Inflammatory macrophage (primary cell): ENCODE measurements around the gene ACSL5.
A peak's percentile ranks its signal among the peaks of the same experiment; 100 is the strongest.
"Not testable (repeated sequence)": the region's sequence is repeated elsewhere in the genome, so short reads cannot be mapped to it uniquely, and the experiment has no call there.

Experiments
- DNase-seq, 2 donors: peaks; one replicate each; pipeline ENCODE4 v3.0.0-alpha.2; 2020 to 2022

The ACSL5 gene

DNA sequence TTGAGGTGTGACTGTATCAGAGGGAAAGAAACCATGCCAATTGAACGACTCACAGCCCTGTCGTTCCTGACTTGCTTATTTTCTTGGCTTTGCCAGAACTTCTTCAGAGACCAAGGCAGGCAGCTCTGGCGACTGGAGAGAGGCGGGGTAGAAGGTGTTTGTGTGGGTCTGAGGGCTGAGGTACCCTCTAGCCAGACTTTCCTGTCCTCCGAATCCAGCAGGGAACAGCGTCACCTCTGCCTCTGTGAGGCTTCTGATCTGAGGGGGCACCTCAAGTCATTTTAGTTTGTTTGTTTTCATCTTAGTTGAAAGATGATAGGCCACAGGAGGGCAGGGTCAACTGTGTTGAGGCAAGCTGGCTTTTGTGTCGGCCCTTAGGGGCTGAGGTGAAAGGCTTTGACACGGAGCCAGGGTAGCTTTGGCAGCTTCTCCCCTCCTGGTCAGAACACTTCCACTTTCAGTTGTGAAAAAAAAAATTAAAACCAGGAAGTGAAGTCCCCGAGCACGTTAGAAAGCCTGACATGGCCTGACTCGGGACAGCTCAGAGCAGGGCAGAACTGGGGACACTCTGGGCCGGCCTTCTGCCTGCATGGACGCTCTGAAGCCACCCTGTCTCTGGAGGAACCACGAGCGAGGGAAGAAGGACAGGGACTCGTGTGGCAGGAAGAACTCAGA is 1.9 kb downstream of the ACSL5 start:
- DNase-seq: peak; percentile 81 to 82

DNA sequence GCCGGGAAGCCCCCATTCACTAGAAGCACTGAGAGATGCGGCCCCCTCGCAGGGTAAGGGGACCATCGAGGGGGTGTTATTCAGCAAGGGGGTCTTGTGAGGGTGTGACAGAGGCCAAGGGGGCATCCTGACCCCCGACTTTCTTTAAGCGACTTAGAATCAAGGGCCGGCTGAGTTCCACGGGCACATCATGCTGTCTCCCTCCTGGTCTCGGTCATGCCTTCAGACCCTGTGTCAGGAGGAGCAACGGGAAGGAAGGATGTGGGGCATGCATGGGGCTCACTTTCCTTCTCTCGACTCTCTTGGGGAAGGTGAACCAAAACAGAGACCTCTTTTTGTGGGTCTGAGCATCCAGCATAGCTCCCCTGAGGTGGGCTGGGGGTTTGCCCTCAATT is 2.5 kb downstream of the ACSL5 start:
- DNase-seq: peak in 1 of 2 donors; percentile 11

DNA sequence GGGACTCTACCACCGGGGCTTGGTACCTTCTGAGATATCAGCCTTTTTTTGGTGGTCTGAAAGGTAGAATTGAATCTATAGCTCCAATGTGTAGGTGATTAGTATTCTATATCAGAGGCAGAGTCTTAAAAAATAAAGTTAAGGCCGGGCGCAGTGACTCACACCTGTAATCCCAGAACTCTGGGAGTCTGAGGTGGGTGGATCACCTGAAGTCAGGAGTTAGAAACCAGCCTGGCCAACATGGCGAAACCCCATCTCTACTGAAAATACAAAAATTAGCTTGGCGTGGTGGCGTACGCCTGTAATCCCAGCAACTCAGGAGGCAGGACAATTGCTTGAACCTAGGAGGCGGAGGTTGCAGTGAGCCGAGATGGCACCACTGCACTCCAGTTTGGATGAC is 3.2 kb downstream of the ACSL5 start:
- not testable (repeated sequence) for DNase-seq

GRCh38 chr10:112379635-112380296 is 5.8 kb downstream of the ACSL5 start:
- DNase-seq: no peak

GRCh38 chr10:112382515-112383235 is 8.8 kb downstream of the ACSL5 start:
- no peak for DNase-seq

GRCh38 chr10:112383325-112383724 is 9.4 kb downstream of the ACSL5 start:
- DNase-seq: peak in 1 of 2 donors; percentile 23

- DNase-seq: no peak
Measured at GRCh38 chr10:112384141-112384540, 10.2 kb downstream of the ACSL5 start.

DNA sequence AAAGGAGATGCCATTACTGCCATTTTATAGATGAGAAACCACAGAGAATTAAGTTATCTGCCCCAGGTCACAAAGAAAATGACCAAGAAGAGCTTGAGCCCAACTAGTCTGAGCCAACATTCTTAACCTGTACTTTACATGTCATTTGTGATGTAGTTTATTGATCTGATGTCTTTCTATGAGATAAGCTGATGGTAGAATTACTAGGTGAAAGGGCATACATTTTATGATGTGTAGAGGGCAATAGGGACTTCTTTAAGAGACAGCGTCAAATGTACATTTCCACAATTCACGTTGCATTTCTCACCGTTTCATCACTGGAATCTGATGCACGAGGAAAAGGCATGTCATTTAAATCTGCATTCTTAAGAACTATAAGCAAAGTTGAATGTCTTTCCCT is 11.3 kb downstream of the ACSL5 start:
- DNase-seq: no peak

DNA sequence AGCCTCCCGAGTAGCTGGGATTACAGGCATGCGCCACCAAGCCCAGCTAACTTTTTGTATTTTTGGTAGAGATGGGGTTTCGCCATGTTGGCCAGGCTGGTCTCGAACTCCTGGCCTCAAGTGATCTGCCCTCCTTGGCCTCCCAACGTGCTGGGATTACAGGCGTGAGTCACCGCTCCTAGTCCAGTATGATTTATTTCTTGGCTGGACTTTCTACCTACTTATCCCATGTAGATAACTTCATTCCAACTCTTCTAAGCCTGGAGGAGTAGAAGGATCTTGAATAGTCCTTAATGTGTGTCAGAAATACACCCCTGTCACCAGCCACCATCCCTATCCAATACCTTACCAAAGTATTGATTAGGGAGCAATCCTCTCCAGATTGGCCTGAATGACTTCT is 14.1 kb downstream of the ACSL5 start:
- DNase-seq: not testable (repeated sequence)

GRCh38 chr10:112388548-112388947 is 14.6 kb downstream of the ACSL5 start:
- no peak for DNase-seq

DNA sequence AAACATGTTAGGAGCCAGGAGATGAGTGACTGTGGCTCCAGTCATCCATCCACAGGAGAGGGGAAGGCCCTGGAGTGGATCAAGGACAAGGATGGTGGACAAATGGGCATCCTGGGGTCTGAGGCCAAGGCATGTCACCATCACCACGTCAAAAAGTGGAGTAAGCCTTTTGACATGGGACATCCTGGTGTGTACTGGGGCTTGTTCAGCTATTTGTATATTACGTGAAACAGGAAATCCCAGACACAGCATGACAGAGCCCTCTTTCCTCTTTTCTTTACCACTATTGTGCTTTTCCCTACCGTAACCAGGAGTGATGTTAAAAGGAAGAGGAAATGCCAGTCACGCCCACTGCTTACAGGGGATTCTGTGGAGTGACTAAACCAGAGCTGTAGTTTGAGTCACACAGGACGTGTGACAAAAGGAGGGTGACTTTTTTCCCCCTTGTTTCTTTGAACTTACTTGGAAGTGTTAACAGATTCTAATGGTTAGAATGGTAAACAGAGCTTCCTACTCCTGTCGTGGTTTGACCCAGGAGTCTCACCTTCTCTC is 15.4 kb downstream of the ACSL5 start:
- peak; percentile 95 to 98 for DNase-seq

GRCh38 chr10:112390125-112390703 is 16.3 kb downstream of the ACSL5 start:
- DNase-seq: no peak

DNA sequence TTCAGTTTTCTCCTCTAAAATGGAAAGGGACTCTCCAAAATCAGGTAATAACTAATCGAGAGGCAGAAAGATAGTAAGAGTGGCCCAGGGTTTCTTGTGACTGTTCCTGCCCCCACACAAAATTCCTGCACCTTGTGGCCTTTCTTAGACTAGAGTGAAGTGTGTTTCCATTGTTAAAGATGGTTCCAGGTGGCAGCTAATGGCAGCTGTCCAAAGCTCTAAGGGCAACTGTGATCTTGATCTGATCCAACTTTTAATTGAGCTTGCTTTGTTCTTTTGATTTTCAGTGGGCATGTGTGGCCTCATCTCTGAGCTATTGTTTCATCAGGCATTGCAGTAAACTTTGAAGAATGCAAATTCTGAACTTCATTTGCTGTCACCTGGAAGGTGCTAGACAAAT is 19.4 kb downstream of the ACSL5 start:
- no peak for DNase-seq

DNA sequence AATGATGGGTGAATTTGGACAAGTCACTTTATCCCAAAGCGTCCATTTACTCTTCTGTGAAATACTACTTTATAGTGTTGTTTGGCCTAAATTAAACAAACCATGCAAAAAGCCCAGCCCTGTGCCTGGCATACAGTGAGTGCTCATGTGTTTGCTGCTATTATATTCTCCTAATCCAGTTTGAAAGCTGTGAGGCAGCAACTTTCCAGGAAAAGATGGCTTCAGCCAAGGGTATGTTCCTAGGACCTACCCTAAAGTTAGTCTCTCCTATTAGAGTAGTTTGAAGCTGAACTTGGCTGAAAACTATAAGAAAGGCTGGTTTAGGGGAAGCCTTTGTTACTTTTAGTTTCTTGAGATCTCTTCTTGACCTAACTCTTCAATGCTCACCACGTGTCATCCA is 19.9 kb downstream of the ACSL5 start:
- no peak for DNase-seq

DNA sequence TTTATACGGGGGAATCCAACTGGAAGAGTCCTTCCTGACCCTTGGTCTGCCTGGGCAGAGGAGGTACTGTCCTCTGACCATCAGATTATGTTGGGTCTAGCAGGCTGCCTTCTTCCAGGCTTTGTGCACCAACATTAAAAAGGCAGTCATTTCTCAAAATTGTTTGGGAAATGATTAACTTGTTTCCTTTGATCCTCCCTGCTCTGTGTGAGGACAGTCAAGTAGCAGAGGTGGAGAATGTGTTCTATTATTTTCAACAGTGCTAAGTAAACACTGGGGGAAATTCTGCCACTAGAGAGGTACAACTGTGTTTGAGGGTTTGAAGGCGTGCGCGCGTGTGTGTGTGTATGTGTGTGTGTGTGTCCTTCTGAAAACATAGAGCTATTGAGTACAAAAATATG is 20.6 kb downstream of the ACSL5 start:
- no peak for DNase-seq

- no peak for DNase-seq
Measured at GRCh38 chr10:112395809-112396530, 22.1 kb downstream of the ACSL5 start.

DNA sequence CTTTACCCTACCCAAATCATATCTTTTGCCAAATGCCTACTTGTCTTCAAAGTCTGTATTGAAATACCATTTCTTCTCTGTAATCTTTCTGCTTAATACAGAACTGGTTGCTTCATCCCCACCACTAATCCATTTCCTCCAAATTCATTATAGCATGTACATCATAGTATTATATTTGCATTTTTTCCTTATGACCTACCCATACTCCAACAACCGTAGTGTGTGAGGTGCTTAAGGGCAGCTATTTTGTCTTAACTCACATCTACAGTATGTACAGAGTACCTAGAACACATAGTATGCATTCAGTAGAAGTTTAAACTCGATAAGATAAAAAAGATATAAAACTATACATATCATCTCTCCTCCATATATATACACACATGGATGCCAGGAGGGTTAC is 23.7 kb downstream of the ACSL5 start:
- no peak for DNase-seq

DNA sequence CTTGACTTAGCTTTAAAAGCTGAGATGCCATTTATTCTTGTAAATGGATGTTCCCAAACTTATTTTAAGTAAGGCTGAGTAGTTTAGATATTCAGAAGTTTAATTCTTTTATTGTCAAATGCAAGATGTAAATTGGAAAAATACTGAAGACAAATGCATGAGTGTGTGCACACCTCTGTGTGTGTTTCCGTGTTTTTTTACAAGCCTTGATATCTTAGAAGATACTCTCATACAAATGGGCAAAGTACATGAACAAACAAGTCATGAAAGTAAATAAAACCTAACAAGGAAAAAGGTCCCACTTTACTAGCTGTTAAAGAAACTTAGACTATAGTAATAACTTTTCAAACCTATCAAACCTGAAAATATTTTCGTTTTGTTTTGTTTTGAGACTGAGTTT is 29.0 kb downstream of the ACSL5 start:
- no peak for DNase-seq

DNA sequence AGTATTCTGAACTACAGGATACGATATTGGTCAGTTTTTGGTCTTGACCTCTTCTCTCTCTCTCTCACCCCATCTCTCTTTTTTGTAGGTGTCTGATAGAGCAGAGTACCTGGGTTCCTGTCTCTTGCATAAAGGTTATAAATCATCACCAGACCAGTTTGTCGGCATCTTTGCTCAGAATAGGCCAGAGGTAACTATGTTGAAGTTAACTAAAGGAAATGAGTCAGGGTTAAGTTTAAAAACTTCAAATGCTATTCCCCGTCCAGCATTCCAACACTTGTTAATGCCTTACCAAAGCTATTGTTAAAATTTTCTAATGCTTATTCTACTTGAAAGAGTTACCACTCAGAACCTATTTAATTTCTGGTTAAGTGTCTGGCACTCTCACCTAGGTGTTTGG is 30.7 kb downstream of the ACSL5 start:
- no peak for DNase-seq

GRCh38 chr10:112406806-112407205 is 32.9 kb downstream of the ACSL5 start:
- DNase-seq: not testable (repeated sequence)

DNA sequence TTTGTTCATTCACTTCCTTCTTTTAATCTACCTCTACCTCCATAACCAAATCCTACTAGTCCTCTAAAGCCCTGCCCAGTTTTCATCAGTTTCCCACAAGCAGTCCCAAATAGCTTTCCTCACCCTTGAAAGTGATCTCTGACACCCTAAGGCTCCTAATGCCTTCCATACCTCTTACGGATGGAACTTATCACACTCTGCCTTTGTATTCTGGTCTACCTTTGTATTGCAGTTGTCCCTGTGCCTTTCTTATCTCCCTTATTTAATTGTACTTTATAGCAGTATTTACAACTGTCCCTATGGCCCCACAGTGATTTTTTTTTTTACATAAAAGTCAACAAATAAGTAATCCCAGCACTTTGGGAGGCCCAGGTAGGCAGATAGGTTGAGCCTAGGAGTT is 33.8 kb downstream of the ACSL5 start:
- no peak for DNase-seq

DNA sequence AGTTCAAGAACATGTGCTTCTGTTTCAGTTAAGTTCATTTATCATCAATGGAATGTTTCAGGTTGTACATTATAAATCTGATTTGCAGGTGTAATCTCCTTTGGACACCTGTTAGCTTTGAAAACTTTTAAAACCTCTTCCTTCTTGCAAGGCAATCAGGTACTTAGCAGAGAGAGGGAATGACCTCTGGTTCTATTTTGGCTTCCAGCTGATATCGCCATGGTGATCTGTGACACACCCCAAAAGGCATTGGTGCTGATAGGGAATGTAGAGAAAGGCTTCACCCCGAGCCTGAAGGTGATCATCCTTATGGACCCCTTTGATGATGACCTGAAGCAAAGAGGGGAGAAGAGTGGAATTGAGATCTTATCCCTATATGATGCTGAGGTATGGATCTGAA is 35.4 kb downstream of the ACSL5 start:
- no peak for DNase-seq

DNA sequence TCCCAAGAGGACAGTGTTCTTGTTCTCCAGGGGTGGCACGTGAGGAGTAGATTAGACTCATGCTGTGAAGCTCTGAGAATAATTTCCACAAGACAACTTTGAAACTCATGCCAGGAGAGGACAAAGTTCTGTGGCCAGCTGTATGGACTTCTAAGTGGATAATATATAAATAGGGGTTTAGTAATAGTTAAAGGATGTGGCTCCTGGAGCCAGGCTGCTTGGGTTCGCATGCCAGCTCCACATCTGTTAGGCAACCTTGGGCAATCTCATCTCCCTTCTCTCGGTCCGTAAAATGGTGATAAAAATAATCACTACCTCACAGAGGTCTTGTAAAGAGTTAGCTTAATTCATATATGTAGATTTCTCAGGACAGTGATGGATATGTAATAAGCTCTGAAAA is 35.8 kb downstream of the ACSL5 start:
- DNase-seq: no peak
